ENCODE results near the gene KCNK1.

DNA sequence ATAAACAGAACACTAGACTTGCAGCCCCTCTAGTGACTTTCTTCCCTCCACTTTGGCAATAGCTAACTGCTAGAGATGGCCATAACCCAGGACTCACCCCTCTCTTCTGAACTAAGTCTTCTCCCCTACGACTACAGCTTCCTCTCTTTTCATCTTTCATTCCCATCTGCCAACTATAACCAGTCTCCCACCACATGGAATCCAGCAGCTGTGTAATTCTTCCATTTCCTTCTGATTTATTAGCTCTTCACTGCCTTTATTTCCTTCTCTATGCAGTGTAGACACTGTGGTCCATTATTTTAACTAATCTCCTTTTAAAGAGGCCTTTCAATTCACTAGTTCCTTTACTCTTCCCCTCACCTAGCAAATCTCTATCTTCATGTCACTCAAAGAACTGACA is 13.4 kb upstream of the KCNK1 start:
- TF ChIP-seq, protein P1, sequence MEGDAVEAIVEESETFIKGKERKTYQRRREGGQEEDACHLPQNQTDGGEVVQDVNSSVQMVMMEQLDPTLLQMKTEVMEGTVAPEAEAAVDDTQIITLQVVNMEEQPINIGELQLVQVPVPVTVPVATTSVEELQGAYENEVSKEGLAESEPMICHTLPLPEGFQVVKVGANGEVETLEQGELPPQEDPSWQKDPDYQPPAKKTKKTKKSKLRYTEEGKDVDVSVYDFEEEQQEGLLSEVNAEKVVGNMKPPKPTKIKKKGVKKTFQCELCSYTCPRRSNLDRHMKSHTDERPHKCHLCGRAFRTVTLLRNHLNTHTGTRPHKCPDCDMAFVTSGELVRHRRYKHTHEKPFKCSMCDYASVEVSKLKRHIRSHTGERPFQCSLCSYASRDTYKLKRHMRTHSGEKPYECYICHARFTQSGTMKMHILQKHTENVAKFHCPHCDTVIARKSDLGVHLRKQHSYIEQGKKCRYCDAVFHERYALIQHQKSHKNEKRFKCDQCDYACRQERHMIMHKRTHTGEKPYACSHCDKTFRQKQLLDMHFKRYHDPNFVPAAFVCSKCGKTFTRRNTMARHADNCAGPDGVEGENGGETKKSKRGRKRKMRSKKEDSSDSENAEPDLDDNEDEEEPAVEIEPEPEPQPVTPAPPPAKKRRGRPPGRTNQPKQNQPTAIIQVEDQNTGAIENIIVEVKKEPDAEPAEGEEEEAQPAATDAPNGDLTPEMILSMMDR (IDR thresholded peaks at IDR 0.05; ENCODE audit: poor library complexity, severe bottlenecking) = no peak
- no peak for TF ChIP-seq POLR2AphosphoS5 (IDR thresholded peaks at IDR 0.05)
- TF ChIP-seq TAF1 (IDR thresholded peaks at IDR 0.05; ENCODE audit: low read depth) = no peak
